HG03558 (cell line): ENCODE data around the gene TNFRSF13B.
"Not testable (repeated sequence)": the region's sequence is repeated elsewhere in the genome, so short reads cannot be mapped to it uniquely, and the experiment has no call there.

Experiments used
- ATAC-seq: cut with Tn5 transposase; IDR thresholded peaks from one replicate; pipeline ENCODE4 v1.9.1; 2021; ENCODE audit warnings: moderate number of reproducible peaks; ENCODE audit not compliant: unreplicated experiment; ENCODE audit errors: extremely low read depth

The TNFRSF13B gene

GRCh38 chr17:16915752-16916556 is 56.0 kb downstream of the TNFRSF13B start:
- no peak for ATAC-seq

- ATAC-seq, result no peak
Measured at GRCh38 chr17:16913463-16913862, 58.5 kb downstream of the TNFRSF13B start.

- ATAC-seq, result no peak
Measured at GRCh38 chr17:16912021-16912962, 59.6 kb downstream of the TNFRSF13B start.

GRCh38 chr17:16911141-16911937 is 60.6 kb downstream of the TNFRSF13B start:
- no peak for ATAC-seq

GRCh38 chr17:16910341-16910740 is 61.6 kb downstream of the TNFRSF13B start:
- ATAC-seq, result no peak

- ATAC-seq, result no peak
Measured at GRCh38 chr17:16909472-16910246, 62.3 kb downstream of the TNFRSF13B start.

- ATAC-seq, result no peak
Measured at GRCh38 chr17:16908273-16908672, 63.6 kb downstream of the TNFRSF13B start.

- ATAC-seq, result no peak
Measured at GRCh38 chr17:16906680-16907079, 65.2 kb downstream of the TNFRSF13B start.

GRCh38 chr17:16905593-16906191 is 66.2 kb downstream of the TNFRSF13B start:
- no peak for ATAC-seq

- not testable (repeated sequence) for ATAC-seq
Measured at GRCh38 chr17:16903070-16903469, 68.8 kb downstream of the TNFRSF13B start.

- no peak for ATAC-seq
Measured at GRCh38 chr17:16900288-16900882, 71.5 kb downstream of the TNFRSF13B start.

- ATAC-seq, result not testable (repeated sequence)
Measured at GRCh38 chr17:16897211-16897896, 74.6 kb downstream of the TNFRSF13B start.

GRCh38 chr17:16896235-16896634 is 75.7 kb downstream of the TNFRSF13B start:
- not testable (repeated sequence) for ATAC-seq

- not testable (repeated sequence) for ATAC-seq
Measured at GRCh38 chr17:16893527-16893926, 78.4 kb downstream of the TNFRSF13B start.

- not testable (repeated sequence) for ATAC-seq
Measured at GRCh38 chr17:16892876-16893454, 79.0 kb downstream of the TNFRSF13B start.

- no peak for ATAC-seq
Measured at GRCh38 chr17:16889088-16889465, 82.8 kb downstream of the TNFRSF13B start.
